PC-3 (cell line): ENCODE data around the gene BLM. TPM values are rescaled to one million over a fixed set of nuclear protein-coding genes. Genes with fewer than 3 reads are reported as not detected.
A peak's percentile ranks its signal among the peaks of the same experiment; 100 is the strongest.

Experiments used
- ATAC-seq: fragments of 200-7000 bp; cut with Tn5 transposase; 2 replicates; pipeline ENCODE4 v1.9.1; 2020; ENCODE audit warnings: mild to moderate bottlenecking, moderate library complexity
- BruUV-seq: library from RNA; stranded (reverse); fragments of 400-500 nt; replicated peaks from 2 replicates; lab custom pipeline; 2021; lab: Mats Ljungman, UMichigan
- CTCF ChIA-PET: fragments of 300-600 bp; sonication (Branson Sonifier 250); formaldehyde crosslinking; loops from one replicate; lab custom pipeline; 2022; ENCODE audit warnings: antibody characterized with exemption; lab: Charles Lee
- POLR2A ChIA-PET: fragments of 300-600 bp; sonication (Branson Sonifier 250); formaldehyde crosslinking; loops from one replicate; lab custom pipeline; 2022; ENCODE audit warnings: antibody characterized with exemption; ENCODE audit not compliant: unreplicated experiment; lab: Charles Lee
- DNase-seq: peaks from one replicate; pipeline ENCODE4 v3.0.0-alpha.2; 2015
- H2AFZ ChIP-seq: fragments of 300-600 bp; sonication (generic); 2 replicates; pipeline ENCODE4 v1.6.0; 2016; ENCODE audit warnings: antibody characterized with exemption, low read length
- H3F3A ChIP-seq: fragments of 300-600 bp; sonication (generic); one replicate; pipeline ENCODE4 v1.6.0; 2017; ENCODE audit warnings: antibody characterized with exemption, low read length, control low read depth, mild to moderate bottlenecking; ENCODE audit not compliant: unreplicated experiment
- H3K27ac ChIP-seq: fragments of 300-600 bp; sonication (generic); 2 replicates; pipeline ENCODE4 v1.5.1; 2016; ENCODE audit warnings: mild to moderate bottlenecking, low read length
- H3K27me3 ChIP-seq: fragments of 300-600 bp; sonication (generic); 2 replicates; pipeline ENCODE4 v1.6.1; 2016; ENCODE audit warnings: low read length, mixed read lengths
- H3K36me3 ChIP-seq: fragments of 300-600 bp; sonication (generic); 2 replicates; pipeline ENCODE4 v1.6.1; 2016; ENCODE audit warnings: low read depth, mixed run types, low read length, mixed read lengths
- H3K4me1 ChIP-seq: fragments of 300-600 bp; sonication (generic); 2 replicates; pipeline ENCODE4 v1.5.1; 2016; ENCODE audit warnings: low read length; ENCODE audit not compliant: insufficient read depth
- H3K4me2 ChIP-seq: fragments of 300-600 bp; sonication (generic); 2 replicates; pipeline ENCODE4 v1.6.0; 2016; ENCODE audit warnings: low read length
- H3K4me3 ChIP-seq: fragments of 300-600 bp; sonication (generic); 2 replicates; pipeline ENCODE4 v1.5.1; 2016; ENCODE audit warnings: mild to moderate bottlenecking, low read length, mixed read lengths
- H3K79me2 ChIP-seq: fragments of 300-600 bp; sonication (generic); 2 replicates; pipeline ENCODE4 v1.6.1; 2017; ENCODE audit warnings: low read length, mixed read lengths
- H3K9ac ChIP-seq: fragments of 300-600 bp; sonication (generic); 2 replicates; pipeline ENCODE4 v1.6.0; 2016; ENCODE audit warnings: mild to moderate bottlenecking, low read length
- H3K9me2 ChIP-seq: fragments of 300-600 bp; sonication (generic); replicated peaks from 2 replicates; pipeline ENCODE4 v1.6.1; 2016; ENCODE audit warnings: mixed run types, low read length, mixed read lengths
- H3K9me3 ChIP-seq: fragments of 300-600 bp; sonication (generic); 2 replicates; pipeline ENCODE4 v1.6.1; 2016; ENCODE audit warnings: low read length, mixed read lengths
- H4K20me1 ChIP-seq: fragments of 300-600 bp; sonication (generic); 2 replicates; pipeline ENCODE4 v1.6.1; 2016; ENCODE audit warnings: low read length, mixed read lengths
- EZH2 ChIP-seq: fragments of 300-600 bp; sonication (generic); IDR thresholded peaks from one replicate; pipeline ENCODE4 v1.6.1; 2017; ENCODE audit warnings: antibody characterized with exemption, mild to moderate bottlenecking, low read length; ENCODE audit not compliant: unreplicated experiment
- EZH2phosphoT487 ChIP-seq: fragments of 300-600 bp; sonication (generic); IDR thresholded peaks from 2 replicates; pipeline ENCODE4 v1.6.1; 2018; ENCODE audit warnings: mild to moderate bottlenecking, antibody characterized with exemption, low read length, borderline replicate concordance
- intact Hi-C: fragments of 100-400 bp; cut with micrococcal nuclease; formaldehyde crosslinking; loops from 2 replicates; pipeline ENCODE4 v1.9.0; 2023
- total RNA-seq: library from RNA; depleted of rRNA; stranded (reverse); fragments of >200 nt; gene quantifications from 2 replicates; pipeline ENCODE4 v1.2.3, GENCODE V29; 2014
- TF ChIP-seq, protein P1 (sequence below): fragments of 300-600 bp; sonication (generic); conservative IDR thresholded peaks from 2 replicates; pipeline ENCODE4 v1.5.1; 2017; ENCODE audit warnings: antibody characterized with exemption, low read depth, mild to moderate bottlenecking, low read length

The BLM gene
- total RNA-seq, 1 experiment from 2014 or later, result 18.7 TPM

DNA sequence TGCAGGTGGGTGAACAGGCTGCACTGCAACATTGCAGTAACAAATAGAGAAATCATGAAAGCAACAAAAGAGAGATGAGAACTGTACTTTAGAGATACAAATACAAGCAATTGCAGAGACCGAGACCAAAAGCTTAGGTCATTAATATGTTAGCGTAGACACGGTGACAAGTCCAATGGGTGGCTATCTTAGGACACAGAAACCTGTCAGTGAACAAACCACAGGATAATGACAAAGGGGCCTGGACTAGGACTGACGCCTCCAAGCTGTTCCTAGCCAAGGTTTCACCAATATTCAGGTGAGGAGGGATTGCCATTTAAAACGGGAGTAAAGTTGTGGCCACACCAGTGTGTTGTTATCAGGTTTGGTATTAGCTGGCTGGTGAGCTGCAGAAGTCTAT, 41.7 kb upstream of the BLM start:
- Histone ChIP-seq H3K79me2 (no peaks in the 10 kb centered on the region), H3K9ac (no peak overlapping the region), H3K27ac (no peak overlapping the region), H3K4me3 (no peak overlapping the region), H2AFZ (no peak overlapping the region), H3K36me3 (no peaks in the 10 kb centered on the region), H4K20me1 (no peaks in the 10 kb centered on the region), H3K4me2 (no peak overlapping the region), H3F3A (no peaks in the 10 kb centered on the region), H3K4me1 (peaks cover 19% of the 10 kb centered on the region), H3K9me2 (no peaks in the 10 kb centered on the region), H3K9me3 (no peaks in the 10 kb centered on the region), H3K27me3 (no peaks in the 10 kb centered on the region)
- intact Hi-C loops, result no loop called here
- ATAC-seq (no peak), DNase-seq (no peak)
- CTCF ChIA-PET, result no interaction called here
- POLR2A ChIA-PET, result no interaction called here
- TF ChIP-seq EZH2 (no peak), EZH2phosphoT487 (no peak)
- TF ChIP-seq, protein P1, sequence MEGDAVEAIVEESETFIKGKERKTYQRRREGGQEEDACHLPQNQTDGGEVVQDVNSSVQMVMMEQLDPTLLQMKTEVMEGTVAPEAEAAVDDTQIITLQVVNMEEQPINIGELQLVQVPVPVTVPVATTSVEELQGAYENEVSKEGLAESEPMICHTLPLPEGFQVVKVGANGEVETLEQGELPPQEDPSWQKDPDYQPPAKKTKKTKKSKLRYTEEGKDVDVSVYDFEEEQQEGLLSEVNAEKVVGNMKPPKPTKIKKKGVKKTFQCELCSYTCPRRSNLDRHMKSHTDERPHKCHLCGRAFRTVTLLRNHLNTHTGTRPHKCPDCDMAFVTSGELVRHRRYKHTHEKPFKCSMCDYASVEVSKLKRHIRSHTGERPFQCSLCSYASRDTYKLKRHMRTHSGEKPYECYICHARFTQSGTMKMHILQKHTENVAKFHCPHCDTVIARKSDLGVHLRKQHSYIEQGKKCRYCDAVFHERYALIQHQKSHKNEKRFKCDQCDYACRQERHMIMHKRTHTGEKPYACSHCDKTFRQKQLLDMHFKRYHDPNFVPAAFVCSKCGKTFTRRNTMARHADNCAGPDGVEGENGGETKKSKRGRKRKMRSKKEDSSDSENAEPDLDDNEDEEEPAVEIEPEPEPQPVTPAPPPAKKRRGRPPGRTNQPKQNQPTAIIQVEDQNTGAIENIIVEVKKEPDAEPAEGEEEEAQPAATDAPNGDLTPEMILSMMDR, result no peak
- BruUV-seq, result no TSS peak

GRCh38 chr15:90677807-90678790, 39.0 kb upstream of the BLM start:
- Histone ChIP-seq H4K20me1 (no peaks in the 10 kb centered on the region), H3K36me3 (no peaks in the 10 kb centered on the region), H3F3A (no peaks in the 10 kb centered on the region), H3K9me2 (no peaks in the 10 kb centered on the region), H3K9ac (no peak overlapping the region), H3K9me3 (no peaks in the 10 kb centered on the region), H3K79me2 (no peaks in the 10 kb centered on the region), H3K27me3 (no peaks in the 10 kb centered on the region), H3K4me1 (peaks cover 30% of the 10 kb centered on the region), H3K4me2 (peak overlapping the region; percentile 59; the same call in 1 of the 2 replicates), H3K27ac (peak overlapping the region; percentile 55), H3K4me3 (no peak overlapping the region), H2AFZ (peak overlapping the region; percentile 51)
- intact Hi-C loops, result no loop called here
- DNase-seq (peak; percentile 32), ATAC-seq (peak; percentile 48)
- BruUV-seq, result no TSS peak
- POLR2A ChIA-PET, result no interaction called here
- CTCF ChIA-PET, result interaction anchor here (0.6 to 0.7 kb wide), 2 partner anchors 28 to 30 kb away, joined by 3 read pairs; no protein-coding TSS in a partner anchor
- TF ChIP-seq, protein P1, result no peak
- TF ChIP-seq EZH2phosphoT487 (no peak), EZH2 (no peak)

DNA sequence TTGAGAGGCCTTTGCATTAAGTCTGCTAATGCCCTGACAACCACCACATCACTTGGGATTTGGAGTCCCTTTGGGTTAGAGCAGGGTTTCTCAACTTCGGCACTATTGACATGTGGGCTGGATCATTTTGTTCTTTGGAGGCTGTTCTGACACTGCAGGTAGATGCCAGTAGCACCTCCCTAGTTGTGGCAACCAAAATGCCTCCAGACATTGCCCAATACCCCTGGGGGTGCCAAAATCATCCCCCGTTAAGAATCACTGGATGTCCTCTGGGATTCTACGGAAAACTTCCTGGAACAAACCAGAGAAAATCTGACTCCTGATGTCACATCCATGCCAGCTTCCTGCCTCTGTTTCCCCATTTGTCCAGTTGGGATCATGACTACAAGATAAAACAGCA, 37.2 kb upstream of the BLM start:
- H3K9me3 ChIP-seq, result no peaks in the 10 kb centered on the region
- H3K9me2 ChIP-seq, result no peaks in the 10 kb centered on the region
- TF ChIP-seq EZH2 (no peak), EZH2phosphoT487 (no peak)
- TF ChIP-seq, protein P1, result no peak
- DNase-seq, result no peak
- peaks cover 30% of the 10 kb centered on the region for H3K4me1 ChIP-seq
- no peak for ATAC-seq
- H3K4me2 ChIP-seq, result peak overlapping the region; percentile 45
- POLR2A ChIA-PET, result no interaction called here
- no peak overlapping the region; the same call in 1 of the 2 replicates for H3K4me3 ChIP-seq
- no peaks in the 10 kb centered on the region for H3K27me3 ChIP-seq
- no peaks in the 10 kb centered on the region for H3K79me2 ChIP-seq
- intact Hi-C loops, result no loop called here
- CTCF ChIA-PET, result no interaction called here
- no peaks in the 10 kb centered on the region for H3K36me3 ChIP-seq
- H4K20me1 ChIP-seq, result no peaks in the 10 kb centered on the region
- BruUV-seq, result no TSS peak
- H3F3A ChIP-seq, result no peaks in the 10 kb centered on the region
- no peak overlapping the region; the same call in 1 of the 2 replicates for H3K9ac ChIP-seq
- peak overlapping the region; percentile 88 for H3K27ac ChIP-seq
- H2AFZ ChIP-seq, result no peak overlapping the region
